HepG2 (cell line): ENCODE results near the gene SYNJ2. TPM values are rescaled to one million over a fixed set of nuclear protein-coding genes. Genes with fewer than 3 reads are reported as not detected.

Experiments used
- FLYWCH1 ChIP-seq: sonication (generic); formaldehyde crosslinking; IDR thresholded peaks from 2 replicates; pipeline ENCODE4 v1.8.1; 2023; ENCODE audit warnings: mild to moderate bottlenecking, missing genetic modification reagents
- HES4 ChIP-seq: sonication (generic); formaldehyde crosslinking; IDR thresholded peaks from 2 replicates; pipeline ENCODE4 v1.9.0; 2021; ENCODE audit warnings: mild to moderate bottlenecking, missing genetic modification reagents, borderline replicate concordance
- JUN ChIP-seq: sonication (generic); formaldehyde crosslinking; IDR thresholded peaks from 2 replicates; pipeline ENCODE4 v1.4.0; 2020; ENCODE audit warnings: mild to moderate bottlenecking, missing genetic modification reagents
- MAFG ChIP-seq: sonication (generic); formaldehyde crosslinking; IDR thresholded peaks from 2 replicates; pipeline ENCODE4 v1.5.1; 2020; ENCODE audit warnings: mild to moderate bottlenecking, missing genetic modification reagents
- MED8 ChIP-seq: sonication (generic); formaldehyde crosslinking; IDR thresholded peaks from 2 replicates; pipeline ENCODE4 v1.8.1; 2023; ENCODE audit warnings: mild to moderate bottlenecking, missing genetic modification reagents; ENCODE audit not compliant: insufficient replicate concordance
- NFKB2 ChIP-seq: sonication (generic); formaldehyde crosslinking; IDR thresholded peaks from 2 replicates; pipeline ENCODE4 v1.4.0; 2020; ENCODE audit warnings: missing genetic modification reagents, borderline replicate concordance
- POLR2A ChIP-seq, 2 experiments: IDR thresholded peaks; 2 replicates each; pipeline ENCODE4 v1.6.1; 2011; ENCODE audit warnings: low read depth in 2 of 2, low read length in 2 of 2, mild to moderate bottlenecking in 1 of 2, moderate library complexity in 1 of 2; ENCODE audit not compliant: insufficient read depth in 1 of 2
- RBM39 ChIP-seq: fragments of 200-400 bp; formaldehyde crosslinking; IDR thresholded peaks from one replicate; pipeline ENCODE4 v1.6.1; 2018; ENCODE audit warnings: antibody characterized with exemption, mild to moderate bottlenecking, low read depth, low read length; ENCODE audit not compliant: poor library complexity, severe bottlenecking
- REL ChIP-seq: sonication (generic); formaldehyde crosslinking; conservative IDR thresholded peaks from 2 replicates; pipeline ENCODE4 v1.8.0; 2022; ENCODE audit warnings: mild to moderate bottlenecking, missing genetic modification reagents, moderate library complexity
- TFDP2 ChIP-seq: sonication (generic); formaldehyde crosslinking; IDR thresholded peaks from 2 replicates; pipeline ENCODE4 v1.4.0; 2020; ENCODE audit warnings: missing genetic modification reagents
- ZBED4 ChIP-seq: sonication (generic); formaldehyde crosslinking; IDR thresholded peaks from 2 replicates; pipeline ENCODE4 v1.4.0; 2020; ENCODE audit warnings: missing genetic modification reagents, borderline replicate concordance
- ZNF121 ChIP-seq: sonication (generic); formaldehyde crosslinking; IDR thresholded peaks from 2 replicates; pipeline ENCODE4 v1.5.0; 2020; ENCODE audit warnings: mild to moderate bottlenecking, missing genetic modification reagents
- ZNF280B ChIP-seq: sonication (generic); formaldehyde crosslinking; IDR thresholded peaks from 2 replicates; pipeline ENCODE4 v1.5.0; 2020; ENCODE audit warnings: missing genetic modification reagents, mild to moderate bottlenecking, borderline replicate concordance
- ZNF333 ChIP-seq: sonication (generic); formaldehyde crosslinking; IDR thresholded peaks from 2 replicates; pipeline ENCODE4 v1.4.0; 2020; ENCODE audit warnings: mild to moderate bottlenecking, missing genetic modification reagents, borderline replicate concordance
- polyA plus RNA-seq, 8 experiments: library from polyadenylated mRNA; depleted of rRNA in 3 of 8; stranded (reverse) in 7 of 8; unstranded in 1 of 8; fragments of >200 nt; fragmentation: Illumina TruSeq in 4 of 8; extraction: Trizol in 4 of 8; gene quantifications; 2 replicates each; pipeline versions ENCODE4 v1.2.1 to v1.2.3, GENCODE V29; 2011 to 2016; ENCODE audit warnings: low read depth in 4 of 8, missing spikeins in 1 of 8, mixed read lengths in 1 of 8; ENCODE audit not compliant: insufficient read depth in 1 of 8
- total RNA-seq, 5 experiments: library from RNA; depleted of rRNA; stranded (reverse); fragments of >200 nt; fragmentation: Illumina TruSeq; extraction: Trizol; gene quantifications; 2 replicates each; pipeline ENCODE4 v1.2.3, GENCODE V29; 2016; ENCODE audit warnings: low read depth in 1 of 5
- TF ChIP-seq, protein P1 (sequence below): sonication (generic); formaldehyde crosslinking; IDR thresholded peaks from 2 replicates; pipeline ENCODE4 v1.4.0; 2020; ENCODE audit warnings: mild to moderate bottlenecking, missing genetic modification reagents, borderline replicate concordance

Gene SYNJ2
- total and polyA plus RNA-seq, 2 of the 13 experiments (the other 11 are each of a cell fraction or from before 2014, with no cell fraction given) = 39.1 to 57.6 TPM

DNA sequence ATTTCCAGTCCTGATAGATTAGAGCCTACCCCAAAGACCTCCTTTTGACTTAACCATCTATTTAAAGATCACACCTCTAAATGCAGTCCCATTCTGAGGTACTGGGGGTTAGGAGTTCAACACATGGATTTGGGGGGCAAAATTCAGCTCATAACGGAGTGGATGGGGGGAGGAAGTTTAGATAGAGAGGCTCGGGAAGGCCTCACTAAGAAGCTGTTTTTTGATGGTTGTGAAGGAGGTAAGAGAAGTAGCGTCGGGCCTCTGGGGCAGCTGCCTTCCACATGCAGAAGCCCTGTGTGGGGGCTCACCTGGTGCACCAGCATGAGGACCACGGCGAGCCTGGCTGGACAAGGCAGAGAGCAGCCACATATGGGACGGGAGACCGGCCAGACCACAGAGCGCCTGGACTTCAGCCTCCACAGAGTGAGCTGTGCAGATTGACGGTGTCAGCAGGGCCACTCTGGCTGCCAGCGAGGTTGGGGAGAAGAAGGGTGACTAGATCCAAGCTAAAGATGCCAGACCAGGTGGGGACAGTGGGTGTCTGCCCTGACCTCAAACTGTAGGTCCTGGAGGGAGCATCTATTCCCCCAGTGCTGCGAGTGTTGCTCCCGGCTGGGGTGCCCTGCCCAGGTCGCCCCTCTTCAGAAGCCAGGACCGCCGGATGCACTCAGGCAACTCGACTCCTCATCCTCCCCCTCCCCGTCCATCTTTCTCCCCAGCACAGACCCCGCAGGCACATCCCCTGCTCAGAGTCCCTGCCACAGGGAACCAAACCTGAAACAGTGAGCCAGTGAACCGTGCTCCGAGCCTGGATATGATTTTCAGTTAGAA is 5.1 kb upstream of the SYNJ2 start (continued):
- TF ChIP-seq, protein P1, sequence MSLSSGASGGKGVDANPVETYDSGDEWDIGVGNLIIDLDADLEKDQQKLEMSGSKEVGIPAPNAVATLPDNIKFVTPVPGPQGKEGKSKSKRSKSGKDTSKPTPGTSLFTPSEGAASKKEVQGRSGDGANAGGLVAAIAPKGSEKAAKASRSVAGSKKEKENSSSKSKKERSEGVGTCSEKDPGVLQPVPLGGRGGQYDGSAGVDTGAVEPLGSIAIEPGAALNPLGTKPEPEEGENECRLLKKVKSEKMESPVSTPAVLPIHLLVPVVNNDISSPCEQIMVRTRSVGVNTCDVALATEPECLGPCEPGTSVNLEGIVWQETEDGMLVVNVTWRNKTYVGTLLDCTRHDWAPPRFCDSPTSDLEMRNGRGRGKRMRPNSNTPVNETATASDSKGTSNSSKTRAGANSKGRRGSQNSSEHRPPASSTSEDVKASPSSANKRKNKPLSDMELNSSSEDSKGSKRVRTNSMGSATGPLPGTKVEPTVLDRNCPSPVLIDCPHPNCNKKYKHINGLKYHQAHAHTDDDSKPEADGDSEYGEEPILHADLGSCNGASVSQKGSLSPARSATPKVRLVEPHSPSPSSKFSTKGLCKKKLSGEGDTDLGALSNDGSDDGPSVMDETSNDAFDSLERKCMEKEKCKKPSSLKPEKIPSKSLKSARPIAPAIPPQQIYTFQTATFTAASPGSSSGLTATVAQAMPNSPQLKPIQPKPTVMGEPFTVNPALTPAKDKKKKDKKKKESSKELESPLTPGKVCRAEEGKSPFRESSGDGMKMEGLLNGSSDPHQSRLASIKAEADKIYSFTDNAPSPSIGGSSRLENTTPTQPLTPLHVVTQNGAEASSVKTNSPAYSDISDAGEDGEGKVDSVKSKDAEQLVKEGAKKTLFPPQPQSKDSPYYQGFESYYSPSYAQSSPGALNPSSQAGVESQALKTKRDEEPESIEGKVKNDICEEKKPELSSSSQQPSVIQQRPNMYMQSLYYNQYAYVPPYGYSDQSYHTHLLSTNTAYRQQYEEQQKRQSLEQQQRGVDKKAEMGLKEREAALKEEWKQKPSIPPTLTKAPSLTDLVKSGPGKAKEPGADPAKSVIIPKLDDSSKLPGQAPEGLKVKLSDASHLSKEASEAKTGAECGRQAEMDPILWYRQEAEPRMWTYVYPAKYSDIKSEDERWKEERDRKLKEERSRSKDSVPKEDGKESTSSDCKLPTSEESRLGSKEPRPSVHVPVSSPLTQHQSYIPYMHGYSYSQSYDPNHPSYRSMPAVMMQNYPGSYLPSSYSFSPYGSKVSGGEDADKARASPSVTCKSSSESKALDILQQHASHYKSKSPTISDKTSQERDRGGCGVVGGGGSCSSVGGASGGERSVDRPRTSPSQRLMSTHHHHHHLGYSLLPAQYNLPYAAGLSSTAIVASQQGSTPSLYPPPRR (CRISPR knock-in tag) = 0 out of 2 replicates have a peak, but pooled peaks have one; percentile 26
- TF ChIP-seq NFKB2 (CRISPR knock-in tag) = peak; percentile 30; the same call in 1 of the 2 replicates
- no peak for TF ChIP-seq ZBED4
- TF ChIP-seq FLYWCH1 = 0 out of 2 replicates have a peak, but pooled peaks have one; percentile 55
- no peak for TF ChIP-seq REL
- no peak; the same call in 1 of the 2 replicates for TF ChIP-seq ZNF280B
- TF ChIP-seq TFDP2 (CRISPR knock-in tag) = no peak
- no peak for TF ChIP-seq JUN (CRISPR knock-in tag)
- TF ChIP-seq POLR2A (IDR thresholded peaks at IDR 0.05; ENCODE audit: insufficient read depth in 1 of 2, low read depth in 2 of 2, low read length in 2 of 2) = no peak
- TF ChIP-seq MED8 (CRISPR knock-in tag) = no peak
- TF ChIP-seq MAFG (CRISPR knock-in tag) = no peak
- no peak for TF ChIP-seq HES4 (CRISPR knock-in tag)
- no peak for TF ChIP-seq ZNF121 (CRISPR knock-in tag)
- TF ChIP-seq ZNF333 (CRISPR knock-in tag) = no peak
- TF ChIP-seq RBM39 = peak; percentile 31
